Endothelial cell of hepatic sinusoid (primary cell): Measurements from ENCODE around the gene CLSTN2.

ENCODE experiments used
- in situ Hi-C: cut with HindIII; loops from 2 replicates; pipeline ENCODE4 v1.10.0; 2017; ENCODE audit warnings: low sequenced_read_pairs

The CLSTN2 gene

GRCh38 chr3:140050396-140050795 is 115.4 kb downstream of the CLSTN2 start:
- in situ Hi-C loops, result no loop called here

GRCh38 chr3:140051019-140051957 is 116.3 kb downstream of the CLSTN2 start:
- in situ Hi-C loops, result no loop called here

GRCh38 chr3:140052771-140053702 is 118.1 kb downstream of the CLSTN2 start:
- in situ Hi-C loops, result no loop called here

DNA sequence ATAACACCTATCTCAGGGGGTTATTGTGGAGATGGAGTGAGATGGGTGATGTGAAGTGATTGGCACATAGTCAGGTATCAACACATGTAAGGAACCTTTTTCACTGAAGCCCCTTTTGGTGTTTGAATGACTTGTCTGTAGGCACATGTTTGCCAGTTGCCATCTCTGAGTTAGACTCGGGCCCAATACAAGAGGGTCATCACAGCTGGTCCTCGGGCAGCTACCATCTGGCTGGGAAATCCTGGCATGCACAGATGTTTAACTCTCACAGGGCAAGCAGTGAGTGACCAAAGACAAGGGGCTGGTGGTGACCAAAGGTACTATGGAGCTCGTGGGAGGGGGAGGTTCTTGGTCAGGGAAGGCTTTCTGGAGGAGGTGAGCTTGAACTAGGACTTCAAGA is 118.8 kb downstream of the CLSTN2 start:
- in situ Hi-C loops, result no loop called here

DNA sequence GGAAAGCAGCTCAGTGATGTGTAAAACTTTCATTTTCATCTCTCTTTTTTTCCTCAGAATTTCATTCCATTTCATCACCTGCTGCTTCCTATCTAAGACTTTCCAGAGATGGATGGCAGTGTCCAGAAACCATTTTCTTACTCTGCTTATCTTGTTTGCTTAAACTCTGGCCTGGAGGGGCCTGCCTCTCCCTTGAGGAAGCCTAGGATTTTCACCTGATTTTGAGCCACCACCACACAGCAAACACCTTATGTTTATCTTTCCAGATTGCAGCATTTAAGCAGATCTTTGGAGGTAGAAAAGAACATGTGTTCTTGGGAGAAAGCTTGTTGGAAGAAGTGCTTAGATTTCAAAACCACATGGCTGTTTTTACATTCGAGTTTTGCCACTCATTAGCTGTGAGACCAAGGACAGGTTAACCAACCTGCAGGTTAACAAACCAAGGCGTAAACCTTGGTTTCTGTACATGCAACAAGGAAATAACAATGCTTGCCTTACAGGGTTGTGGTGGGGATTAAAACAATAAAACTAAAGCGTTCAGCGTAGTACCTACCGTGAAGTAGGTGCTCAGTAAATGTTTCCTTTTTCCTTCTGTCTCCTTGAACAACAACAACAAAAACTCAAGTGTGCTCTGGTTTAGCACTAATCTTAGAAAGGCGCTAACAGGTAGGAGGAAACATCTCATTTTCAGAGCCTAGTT is 120.3 kb downstream of the CLSTN2 start:
- in situ Hi-C loops, result no loop called here

GRCh38 chr3:140056047-140056446 is 121.1 kb downstream of the CLSTN2 start:
- in situ Hi-C loops, result no loop called here

DNA sequence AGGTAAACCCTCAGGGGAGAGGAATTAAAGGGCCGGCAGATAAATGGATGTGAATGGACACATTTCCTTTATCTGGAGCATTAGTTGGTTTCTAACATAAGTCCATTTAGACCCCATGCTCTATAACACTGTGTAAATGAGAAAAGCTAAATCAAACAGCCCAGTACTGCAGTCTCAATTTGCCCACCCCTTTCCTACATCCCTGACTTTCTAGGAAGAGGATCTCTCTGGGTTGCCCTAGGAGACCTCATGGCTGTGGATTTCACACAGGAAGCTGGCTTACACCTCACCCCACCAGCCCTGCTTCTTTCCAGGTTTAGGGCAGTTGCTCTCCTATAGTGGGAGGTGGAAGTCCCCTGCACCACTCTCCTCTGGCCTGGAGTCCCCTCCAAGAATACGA is 126.2 kb downstream of the CLSTN2 start:
- in situ Hi-C loops, result no loop called here

DNA sequence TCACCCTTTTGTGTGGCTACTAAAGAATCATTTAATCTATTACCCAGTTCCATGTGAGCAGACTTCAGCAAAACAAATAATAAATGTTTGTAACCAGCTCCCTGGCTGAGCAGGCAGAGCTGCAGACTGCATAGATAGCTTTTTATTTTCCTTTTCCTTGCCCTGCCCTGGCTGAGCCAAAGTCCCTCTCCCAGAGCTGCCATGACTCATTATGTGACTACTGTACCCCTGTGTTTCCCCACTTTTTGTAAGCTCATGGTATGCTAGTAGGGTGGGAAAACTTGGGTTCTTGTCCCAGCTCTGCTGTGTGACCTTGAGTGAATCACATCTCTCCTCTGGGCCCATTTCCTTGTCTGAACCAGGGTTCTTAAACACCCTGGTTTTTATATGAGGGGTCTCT is 127.5 kb downstream of the CLSTN2 start:
- in situ Hi-C loops, result no loop called here

GRCh38 chr3:140067487-140067886 is 132.5 kb downstream of the CLSTN2 start:
- in situ Hi-C loops, result no loop called here

GRCh38 chr3:140068494-140069017 is 133.6 kb downstream of the CLSTN2 start:
- in situ Hi-C loops, result no loop called here

- in situ Hi-C loops, result no loop called here
Measured at GRCh38 chr3:140073278-140074045, 138.5 kb downstream of the CLSTN2 start.

DNA sequence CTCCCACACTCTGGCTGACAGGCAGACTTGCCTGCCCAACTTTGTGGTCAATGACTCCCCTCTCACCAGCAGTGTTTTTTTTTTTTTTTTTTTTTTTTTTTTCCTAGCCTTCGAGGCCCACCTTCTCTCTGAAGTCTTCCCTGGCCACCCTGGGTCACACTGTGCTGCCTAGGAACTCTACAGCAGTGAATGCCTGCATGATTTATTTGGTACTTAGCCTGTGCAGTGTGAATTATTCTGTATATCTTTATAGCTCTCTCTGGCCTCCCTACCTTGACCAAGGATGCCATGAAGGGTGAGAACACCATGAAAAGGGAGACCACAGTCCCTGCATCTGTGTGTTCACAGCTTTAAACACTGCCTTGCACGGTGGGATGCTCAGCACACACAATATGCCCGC is 141.6 kb downstream of the CLSTN2 start:
- in situ Hi-C loops, result no loop called here

- in situ Hi-C loops, result no loop called here
Measured at GRCh38 chr3:140077406-140077805, 142.4 kb downstream of the CLSTN2 start.

DNA sequence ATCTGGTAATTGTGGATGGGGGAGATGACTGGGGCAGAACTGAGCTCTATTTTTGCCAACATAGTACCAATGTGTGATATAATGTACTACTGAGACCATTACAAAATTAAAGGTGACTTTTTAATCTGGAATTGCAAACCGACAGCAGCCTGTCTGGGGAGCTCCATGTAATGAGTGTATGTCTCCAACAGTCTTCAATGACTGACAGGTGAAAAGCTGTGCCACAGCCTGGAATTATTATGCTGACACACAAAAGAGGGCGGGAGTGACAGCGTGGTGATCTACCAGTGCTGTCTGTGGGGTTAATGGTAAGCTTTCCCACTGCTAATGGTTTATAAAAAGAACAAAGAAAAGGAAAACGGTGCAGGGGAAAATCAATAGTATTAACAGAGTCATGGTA is 143.4 kb downstream of the CLSTN2 start:
- in situ Hi-C loops, result no loop called here

GRCh38 chr3:140078940-140079339 is 144.0 kb downstream of the CLSTN2 start:
- in situ Hi-C loops, result no loop called here

GRCh38 chr3:140081887-140082286 is 146.9 kb downstream of the CLSTN2 start:
- in situ Hi-C loops, result no loop called here

GRCh38 chr3:140085001-140085400 is 150.0 kb downstream of the CLSTN2 start:
- in situ Hi-C loops, result no loop called here

GRCh38 chr3:140086642-140087041 is 151.7 kb downstream of the CLSTN2 start:
- in situ Hi-C loops, result no loop called here

- in situ Hi-C loops, result no loop called here
Measured at GRCh38 chr3:140088058-140088457, 153.1 kb downstream of the CLSTN2 start.

DNA sequence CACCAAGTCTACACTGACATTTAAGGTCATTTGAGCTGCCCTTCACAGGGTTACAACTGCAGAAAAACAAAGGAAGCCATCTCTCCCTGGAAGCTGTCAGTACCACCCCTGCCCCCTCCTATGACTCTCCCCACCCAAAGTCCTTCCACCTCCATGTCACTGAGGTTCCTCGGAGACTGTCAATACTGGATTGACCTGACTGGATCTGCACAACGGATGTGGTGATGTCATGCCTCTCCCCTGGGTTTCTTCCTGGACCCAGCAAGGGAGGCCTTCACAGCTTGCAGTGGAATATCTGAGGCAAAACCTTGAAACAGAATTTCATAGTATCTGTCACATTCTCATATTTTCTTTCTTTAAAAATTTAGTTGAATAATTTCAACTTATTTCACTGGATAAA is 153.5 kb downstream of the CLSTN2 start:
- in situ Hi-C loops, result no loop called here
